ENCODE results near the gene SLC17A7. TPM values are rescaled to one million over a fixed set of nuclear protein-coding genes. Genes with fewer than 3 reads are reported as not detected.

Gene SLC17A7
- total RNA-seq, 2 experiments from 2014 or later = not detected

DNA sequence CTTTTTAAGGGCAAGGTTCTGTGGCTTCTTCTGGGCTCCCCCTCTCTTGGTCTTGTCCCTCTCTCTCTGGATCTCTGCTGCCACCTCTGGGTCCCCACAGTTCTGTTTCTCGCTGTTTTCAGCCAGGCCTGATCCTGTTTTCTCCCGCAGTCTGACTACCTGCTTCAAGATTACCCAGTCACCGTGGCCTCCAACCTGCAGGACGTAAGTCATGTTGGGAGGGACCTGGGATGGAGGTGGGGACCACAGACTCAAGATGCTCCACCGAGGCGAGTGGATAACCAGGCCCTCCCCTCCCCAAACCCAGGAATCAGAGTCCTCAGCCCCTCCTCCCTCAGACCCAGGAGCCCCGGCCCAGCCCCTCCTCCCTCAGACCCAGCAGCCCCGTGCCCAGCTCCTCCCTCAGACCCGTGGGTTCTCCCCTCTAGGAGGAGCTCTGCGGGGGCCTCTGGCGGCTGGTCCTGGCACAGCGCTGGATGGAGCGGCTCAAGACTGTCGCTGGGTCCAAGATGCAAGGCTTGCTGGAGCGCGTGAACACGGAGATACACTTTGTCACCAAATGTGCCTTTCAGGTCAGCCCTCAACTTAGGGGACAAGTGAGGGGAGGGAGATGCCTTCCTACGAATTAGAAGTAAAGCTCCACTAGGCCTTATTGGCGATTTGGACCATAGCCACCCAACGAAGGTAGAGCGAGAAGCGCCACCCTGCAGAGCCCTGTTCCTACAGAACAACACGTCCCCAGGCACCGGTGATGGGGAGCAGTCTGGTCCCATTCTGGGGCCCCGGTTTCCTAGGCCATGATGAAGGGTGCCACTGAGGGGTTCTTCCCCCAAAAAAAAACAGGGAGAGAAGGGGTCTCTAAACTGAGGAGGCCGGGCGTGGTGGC lies 34.9 kb upstream of the SLC17A7 start:
- peak; percentile 47 for ATAC-seq (ENCODE audit: poor library complexity)
- Histone ChIP-seq H3K9me3 (ENCODE audit: control insufficient read depth in 1 of 2, insufficient read depth in 1 of 2, low read length in 2 of 2) (no peaks in the 10 kb centered on the region), H3K27ac (ENCODE audit: low read depth in 1 of 2, low read length in 2 of 2) (peak overlapping the region; percentile 49 to 98), H3K4me3 (ENCODE audit: low read length) (peak overlapping the region; percentile 97), H3K36me3 (ENCODE audit: insufficient read depth, low read length) (peaks cover 37% of the 10 kb centered on the region), H3K27me3 (ENCODE audit: control insufficient read depth in 1 of 2, insufficient read depth in 2 of 2, low read length in 2 of 2) (no peaks in the 10 kb centered on the region), H3K4me1 (ENCODE audit: insufficient read depth, low read length) (peaks cover 72% of the 10 kb centered on the region)
- Mint-ChIP-seq H3K27ac (peak overlapping the region; percentile 98), H3K4me3 (peak overlapping the region; percentile 100), H3K9me3 (no peaks in the 10 kb centered on the region), H3K27me3 (no peaks in the 10 kb centered on the region), H3K4me1 (ENCODE audit: low read depth) (peaks cover 41% of the 10 kb centered on the region), H3K36me3 (ENCODE audit: low read depth) (peaks cover 57% of the 10 kb centered on the region)
- POLR2A ChIA-PET = interaction anchor here (1.0 to 3.1 kb wide), 7 partner anchors 12 to 200 kb away, joined by 3 to 24 read pairs (median 13); partner anchors contain the start of genes ALDH16A1, PIH1D1, PRMT1 and RPL13A
- peak; percentile 47 to 86 (median 68) for DNase-seq
- CTCF ChIA-PET = interaction anchor here (0.6 to 2.5 kb wide), 21 partner anchors 9 to 378 kb away, joined by 3 to 14 read pairs (median 4); partner anchors contain the start of genes ALDH16A1, CD37, NOSIP and PIH1D1
- intact Hi-C loops (cut with DNase I, micrococcal nuclease) = loop anchor here (1.0 to 10.0 kb wide), 5 partner anchors 13 to 250 kb away; partner anchors contain the start of genes PRMT1 (in 1 of the 2) and RPS11 (in 1 of the 2)
- TF ChIP-seq CTCF (IDR thresholded peaks at IDR 0.05) = peak; percentile 67

DNA sequence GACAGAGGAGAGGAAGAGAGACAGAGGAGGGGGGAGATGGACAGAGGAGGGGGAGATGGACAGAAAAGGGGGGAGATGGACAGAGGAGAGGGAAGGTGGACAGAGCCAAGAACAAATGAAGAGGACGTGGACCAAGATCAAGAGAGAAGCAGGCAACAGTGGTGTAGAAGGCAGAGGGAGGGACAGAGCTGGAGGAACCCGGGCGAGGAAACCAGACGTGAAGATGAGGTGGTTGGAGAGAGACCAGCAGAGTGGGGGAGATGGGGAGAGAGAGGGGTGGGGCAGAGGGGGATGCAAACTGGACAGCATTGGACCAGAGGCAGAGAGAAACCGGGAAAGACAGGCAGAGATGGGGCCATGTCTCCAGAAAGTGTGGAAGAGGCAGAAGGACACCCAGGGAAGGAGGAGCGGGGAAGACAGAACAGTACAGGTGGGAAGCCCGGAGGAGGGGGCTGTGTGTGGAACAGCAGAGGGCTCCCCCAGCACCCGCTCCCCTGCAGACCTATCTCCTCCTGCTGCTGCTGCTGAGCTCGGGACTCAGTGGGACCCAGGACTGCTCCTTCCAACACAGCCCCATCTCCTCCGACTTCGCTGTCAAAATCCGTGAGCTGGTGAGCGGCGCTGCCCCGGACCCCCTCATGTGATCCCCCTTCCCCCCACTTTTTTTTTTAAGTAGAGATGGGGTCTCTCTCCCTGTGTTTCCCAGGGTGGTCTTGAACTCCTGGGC lies 34.0 kb upstream of the SLC17A7 start:
- intact Hi-C loops (cut with DNase I, micrococcal nuclease) = loop anchor here (2.0 to 10.0 kb wide), 3 partner anchors 13 to 199 kb away; partner anchors contain the start of genes PRMT1 (in 1 of the 2) and RPS11 (in 1 of the 2)
- ATAC-seq (ENCODE audit: poor library complexity) (no peak), DNase-seq (peak in 2 of 14 experiments; percentile 49 to 58)
- TF ChIP-seq CTCF (IDR thresholded peaks at IDR 0.05) = no peak
- Histone ChIP-seq H3K9me3 (ENCODE audit: control insufficient read depth in 1 of 2, insufficient read depth in 1 of 2, low read length in 2 of 2) (no peaks in the 10 kb centered on the region), H3K27me3 (ENCODE audit: control insufficient read depth in 1 of 2, insufficient read depth in 2 of 2, low read length in 2 of 2) (no peaks in the 10 kb centered on the region), H3K27ac (ENCODE audit: low read depth in 1 of 2, low read length in 2 of 2) (peak overlapping the region; percentile 90 to 98), H3K4me1 (ENCODE audit: insufficient read depth, low read length) (peaks cover 73% of the 10 kb centered on the region), H3K36me3 (ENCODE audit: insufficient read depth, low read length) (peaks cover 29% of the 10 kb centered on the region), H3K4me3 (ENCODE audit: low read length) (peak overlapping the region; percentile 97)
- ChIA-PET POLR2A (interaction anchor here (0.5 to 3.1 kb wide), 9 partner anchors 13 to 201 kb away, joined by 3 to 24 read pairs (median 6); partner anchors contain the start of genes ALDH16A1, PIH1D1, PRMT1 and RPL13A), CTCF (interaction anchor here (0.6 to 2.5 kb wide), 18 partner anchors 10 to 249 kb away, joined by 3 to 14 read pairs (median 4); partner anchors contain the start of genes ALDH16A1, CD37, NOSIP and PIH1D1)
- Mint-ChIP-seq H3K4me1 (ENCODE audit: low read depth) (peaks cover 50% of the 10 kb centered on the region), H3K36me3 (ENCODE audit: low read depth) (peaks cover 48% of the 10 kb centered on the region), H3K9me3 (no peaks in the 10 kb centered on the region), H3K27me3 (no peaks in the 10 kb centered on the region), H3K27ac (peak overlapping the region; percentile 98), H3K4me3 (peak overlapping the region; percentile 100)

DNA sequence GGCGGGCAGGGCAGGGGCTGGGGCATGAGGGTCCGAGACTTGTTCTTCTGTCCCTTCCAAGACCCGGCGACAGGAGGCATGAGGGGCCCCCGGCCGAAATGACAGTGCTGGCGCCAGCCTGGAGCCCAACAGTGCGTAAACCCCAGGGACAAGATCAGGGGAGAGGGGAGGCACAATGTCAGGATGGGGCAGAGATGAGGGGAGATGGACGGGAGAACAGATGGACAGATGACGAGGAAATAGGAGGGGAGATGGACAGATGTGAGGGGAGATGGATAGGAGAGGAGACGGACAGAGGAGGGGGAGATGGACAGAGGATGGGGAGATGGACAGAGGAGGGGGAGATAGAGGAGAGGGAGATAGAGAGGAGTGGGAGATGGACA lies 33.2 kb upstream of the SLC17A7 start:
- ATAC-seq (ENCODE audit: poor library complexity) (no peak), DNase-seq (no peak)
- intact Hi-C loops (cut with DNase I, micrococcal nuclease) = loop anchor here (1.0 to 10.0 kb wide), 6 partner anchors 14 to 200 kb away; partner anchors contain the start of genes ALDH16A1 (in 1 of the 2), PIH1D1 (in 1 of the 2), PRMT1 (in 1 of the 2) and RPS11 (in 1 of the 2)
- H3K4me3 ChIP-seq (ENCODE audit: low read length) = peak overlapping the region; percentile 97
- peak overlapping the region; percentile 100 for H3K4me3 Mint-ChIP-seq
- H3K9me3 ChIP-seq (ENCODE audit: control insufficient read depth in 1 of 2, insufficient read depth in 1 of 2, low read length in 2 of 2) = no peaks in the 10 kb centered on the region
- peaks cover 56% of the 10 kb centered on the region for H3K4me1 Mint-ChIP-seq (ENCODE audit: low read depth)
- peak overlapping the region; percentile 90 to 98 for H3K27ac ChIP-seq (ENCODE audit: low read depth in 1 of 2, low read length in 2 of 2)
- peak overlapping the region; percentile 98 for H3K27ac Mint-ChIP-seq
- no peak for TF ChIP-seq CTCF (IDR thresholded peaks at IDR 0.05)
- POLR2A ChIA-PET = interaction anchor here (1.0 to 6.4 kb wide), 9 partner anchors 14 to 116 kb away, joined by 3 to 120 read pairs (median 13); partner anchors contain the start of genes ALDH16A1, PIH1D1, PRR12 and RPL13A
- H3K36me3 ChIP-seq (ENCODE audit: insufficient read depth, low read length) = peaks cover 21% of the 10 kb centered on the region
- H3K27me3 ChIP-seq (ENCODE audit: control insufficient read depth in 1 of 2, insufficient read depth in 2 of 2, low read length in 2 of 2) = no peaks in the 10 kb centered on the region
- H3K27me3 Mint-ChIP-seq = no peaks in the 10 kb centered on the region
- CTCF ChIA-PET = interaction anchor here (0.9 to 3.1 kb wide), 8 partner anchors 15 to 96 kb away, joined by 3 to 20 read pairs (median 7); partner anchors contain the start of gene PIH1D1
- H3K4me1 ChIP-seq (ENCODE audit: insufficient read depth, low read length) = peaks cover 73% of the 10 kb centered on the region
- no peaks in the 10 kb centered on the region for H3K9me3 Mint-ChIP-seq
- peaks cover 41% of the 10 kb centered on the region for H3K36me3 Mint-ChIP-seq (ENCODE audit: low read depth)
